ENCODE data around the gene CHRND. TPM values are rescaled to one million over a fixed set of nuclear protein-coding genes. Genes with fewer than 3 reads are reported as not detected.
A peak's percentile ranks its signal among the peaks of the same experiment; 100 is the strongest.
"Not testable (repeated sequence)": the region's sequence is repeated elsewhere in the genome, so short reads cannot be mapped to it uniquely, and the experiment has no call there.

The CHRND gene
- total RNA-seq, 1 experiment from 2014 or later = not detected

DNA sequence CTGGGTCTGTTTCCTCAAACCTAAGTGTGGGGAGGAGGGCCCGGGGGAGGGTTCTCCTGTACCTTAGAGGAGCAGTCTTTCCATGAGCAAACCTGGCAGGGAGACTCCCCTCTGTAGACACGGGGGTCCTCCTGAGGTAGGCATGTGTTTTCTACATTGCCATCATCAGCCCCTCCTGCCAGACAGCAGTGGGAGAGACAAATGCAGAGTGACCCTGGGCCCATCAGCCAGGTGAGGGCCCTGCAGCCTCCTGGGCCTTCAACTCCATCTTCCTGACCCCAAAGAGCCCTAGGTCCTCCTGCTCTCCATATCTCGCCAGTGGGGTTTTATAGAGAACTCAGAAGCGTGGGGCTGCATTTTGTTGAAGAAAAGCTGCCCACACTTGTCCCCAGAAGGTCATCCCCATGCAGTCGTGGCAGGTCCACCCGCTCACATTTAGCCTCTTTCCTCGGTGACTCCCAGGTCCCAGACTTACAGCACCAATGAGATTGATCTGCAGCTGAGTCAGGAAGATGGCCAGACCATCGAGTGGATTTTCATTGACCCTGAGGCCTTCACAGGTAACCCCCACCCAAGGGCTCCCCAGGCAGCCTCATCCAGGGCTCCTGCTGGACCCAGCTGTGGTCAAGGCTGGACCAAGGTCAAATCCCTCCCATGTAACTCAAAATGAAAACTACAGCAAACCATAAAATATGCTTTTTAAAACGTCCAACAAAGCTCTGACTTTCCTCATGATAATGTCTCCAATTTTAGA is 16.2 kb downstream of the CHRND start:
- DNase-seq (ENCODE audit: low spot score) = no peak

DNA sequence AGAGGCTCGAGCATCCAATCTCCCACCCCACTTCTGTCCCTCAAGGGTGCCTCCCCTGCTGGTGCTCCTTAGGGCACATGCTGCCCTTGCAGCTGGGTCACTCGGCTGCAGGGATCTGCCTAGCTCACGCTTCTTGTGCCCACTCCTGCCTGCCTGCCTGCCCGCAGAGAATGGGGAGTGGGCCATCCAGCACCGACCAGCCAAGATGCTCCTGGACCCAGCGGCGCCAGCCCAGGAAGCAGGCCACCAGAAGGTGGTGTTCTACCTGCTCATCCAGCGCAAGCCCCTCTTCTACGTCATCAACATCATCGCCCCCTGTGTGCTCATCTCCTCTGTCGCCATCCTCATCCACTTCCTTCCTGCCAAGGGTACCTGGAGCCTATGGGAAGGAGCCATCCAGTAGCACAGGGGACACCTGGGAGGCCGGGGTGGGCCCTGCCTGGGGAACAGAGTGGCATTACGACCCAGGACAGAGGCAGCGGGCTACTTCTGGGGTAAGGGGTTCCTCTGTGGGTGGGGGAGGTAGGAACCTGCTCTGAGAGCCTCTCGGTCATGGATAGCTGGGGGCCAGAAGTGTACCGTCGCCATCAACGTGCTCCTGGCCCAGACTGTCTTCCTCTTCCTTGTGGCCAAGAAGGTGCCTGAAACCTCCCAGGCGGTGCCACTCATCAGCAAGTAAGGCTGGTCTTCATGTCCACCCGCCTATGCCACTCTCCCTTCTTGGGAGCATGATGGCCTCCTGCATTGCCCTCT is 16.9 kb downstream of the CHRND start:
- DNase-seq (ENCODE audit: low spot score) = no peak

DNA sequence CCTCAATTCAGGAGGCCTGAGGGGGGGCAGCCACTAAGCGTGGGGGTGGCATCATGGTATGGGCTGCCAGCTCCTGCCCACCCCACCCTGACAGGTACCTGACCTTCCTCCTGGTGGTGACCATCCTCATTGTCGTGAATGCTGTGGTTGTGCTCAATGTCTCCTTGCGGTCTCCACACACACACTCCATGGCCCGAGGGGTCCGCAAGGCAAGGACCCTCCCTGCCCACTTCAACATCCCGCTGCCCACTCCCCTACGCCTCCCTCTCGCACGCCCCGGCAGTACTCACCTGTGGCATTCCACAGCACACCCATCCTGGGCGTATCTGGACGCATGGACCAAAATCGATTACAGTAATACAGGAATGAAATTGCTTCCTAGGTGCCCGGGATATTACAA is 17.5 kb downstream of the CHRND start:
- DNase-seq (ENCODE audit: low spot score) = no peak

DNA sequence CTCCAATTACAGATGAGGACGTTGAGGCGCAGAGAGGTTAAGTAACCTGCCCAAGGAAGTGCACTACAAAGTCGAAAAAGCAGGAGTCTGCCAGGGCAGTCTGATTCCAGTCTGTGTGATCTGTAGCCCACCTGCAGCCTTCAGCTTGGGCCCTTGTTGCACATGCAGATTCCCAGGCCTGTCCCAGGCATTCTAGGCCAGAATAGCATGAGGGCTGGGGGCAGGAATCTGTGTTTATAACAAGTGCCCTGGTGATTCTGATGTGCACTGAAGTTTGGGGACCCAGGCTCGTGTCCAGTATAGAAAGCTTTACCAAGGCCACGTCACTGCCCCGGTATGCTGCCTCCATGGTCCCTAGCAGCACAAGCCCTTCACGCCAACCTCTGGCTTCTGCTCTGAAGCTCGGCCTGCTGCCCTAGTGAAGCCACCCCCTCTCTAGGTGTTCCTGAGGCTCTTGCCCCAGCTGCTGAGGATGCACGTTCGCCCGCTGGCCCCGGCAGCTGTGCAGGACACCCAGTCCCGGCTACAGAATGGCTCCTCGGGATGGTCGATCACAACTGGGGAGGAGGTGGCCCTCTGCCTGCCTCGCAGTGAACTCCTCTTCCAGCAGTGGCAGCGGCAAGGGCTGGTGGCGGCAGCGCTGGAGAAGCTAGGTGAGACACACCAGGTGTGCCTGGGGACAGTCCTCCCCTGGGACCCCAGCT is 18.1 kb downstream of the CHRND start:
- DNase-seq (ENCODE audit: low spot score) = no peak

DNA sequence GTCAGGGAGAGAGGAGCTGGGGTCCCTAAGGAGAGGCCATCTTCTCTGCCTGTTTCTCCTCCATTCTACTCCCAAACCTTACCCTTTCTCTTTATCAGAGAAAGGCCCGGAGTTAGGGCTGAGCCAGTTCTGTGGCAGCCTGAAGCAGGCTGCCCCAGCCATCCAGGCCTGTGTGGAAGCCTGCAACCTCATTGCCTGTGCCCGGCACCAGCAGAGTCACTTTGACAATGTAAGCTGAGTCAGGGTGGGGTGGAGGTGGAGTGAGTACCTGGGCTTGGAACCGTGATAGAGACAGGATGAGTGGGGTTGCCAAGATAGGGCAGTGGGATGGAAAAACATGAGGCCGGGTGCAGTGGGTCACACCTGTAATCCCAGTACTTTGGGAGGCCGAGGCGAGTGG is 18.7 kb downstream of the CHRND start:
- no peak for DNase-seq (ENCODE audit: low spot score)

DNA sequence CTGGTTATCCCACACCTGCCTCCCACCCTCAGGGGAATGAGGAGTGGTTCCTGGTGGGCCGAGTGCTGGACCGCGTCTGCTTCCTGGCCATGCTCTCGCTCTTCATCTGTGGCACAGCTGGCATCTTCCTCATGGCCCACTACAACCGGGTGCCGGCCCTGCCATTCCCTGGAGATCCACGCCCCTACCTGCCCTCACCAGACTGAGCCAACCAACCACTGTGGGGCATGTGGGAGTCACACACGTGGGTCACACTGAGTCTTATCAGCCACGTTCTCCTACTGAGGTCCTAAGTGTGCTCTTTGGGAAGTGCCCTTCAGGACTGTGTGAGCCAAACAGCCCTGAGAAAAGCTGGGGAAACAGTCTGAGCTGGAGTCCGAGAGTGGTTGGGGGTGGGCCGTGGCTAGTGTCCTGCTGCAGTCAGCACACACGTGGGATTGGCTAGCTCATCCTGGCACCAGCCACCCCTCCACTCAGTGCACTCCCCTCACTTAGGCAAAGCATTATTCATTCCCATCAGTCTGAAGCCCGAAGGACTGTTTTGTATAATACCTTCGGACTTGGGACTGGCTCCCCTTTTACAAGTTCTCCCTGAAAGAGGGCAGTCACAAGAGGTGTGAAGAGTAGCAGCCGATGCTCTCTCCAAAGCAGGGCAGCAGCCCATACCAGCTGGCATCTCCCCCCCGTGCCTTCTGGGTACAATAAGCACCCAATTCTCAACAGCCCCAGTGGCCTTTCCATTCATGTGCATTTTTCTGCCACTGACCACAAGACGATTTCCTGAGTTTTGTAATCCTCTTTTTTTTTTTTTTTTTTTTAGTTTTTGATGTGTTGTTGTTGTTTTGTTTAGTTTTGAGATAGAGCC is 19.8 kb downstream of the CHRND start:
- DNase-seq (ENCODE audit: low spot score) = no peak

DNA sequence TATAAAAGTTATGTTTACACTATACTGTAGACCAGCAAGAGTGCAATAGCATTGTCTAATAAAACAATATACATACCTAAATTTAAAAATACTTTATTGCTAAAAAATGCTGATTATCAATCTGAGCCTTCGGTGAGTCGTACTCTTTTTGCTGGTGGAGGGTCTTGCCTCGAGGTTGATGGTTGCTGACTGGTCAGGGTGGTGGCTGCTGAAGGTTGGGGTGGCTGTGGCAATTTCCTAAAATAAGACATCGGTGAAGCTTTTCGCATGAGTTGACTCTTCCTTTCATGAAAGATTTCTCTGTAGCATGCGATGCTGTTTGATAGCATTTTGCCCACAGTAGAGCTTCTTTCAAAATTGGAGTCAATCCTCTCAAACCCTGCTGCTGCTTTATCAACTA is 22.0 kb downstream of the CHRND start:
- no peak for DNase-seq (ENCODE audit: low spot score)

DNA sequence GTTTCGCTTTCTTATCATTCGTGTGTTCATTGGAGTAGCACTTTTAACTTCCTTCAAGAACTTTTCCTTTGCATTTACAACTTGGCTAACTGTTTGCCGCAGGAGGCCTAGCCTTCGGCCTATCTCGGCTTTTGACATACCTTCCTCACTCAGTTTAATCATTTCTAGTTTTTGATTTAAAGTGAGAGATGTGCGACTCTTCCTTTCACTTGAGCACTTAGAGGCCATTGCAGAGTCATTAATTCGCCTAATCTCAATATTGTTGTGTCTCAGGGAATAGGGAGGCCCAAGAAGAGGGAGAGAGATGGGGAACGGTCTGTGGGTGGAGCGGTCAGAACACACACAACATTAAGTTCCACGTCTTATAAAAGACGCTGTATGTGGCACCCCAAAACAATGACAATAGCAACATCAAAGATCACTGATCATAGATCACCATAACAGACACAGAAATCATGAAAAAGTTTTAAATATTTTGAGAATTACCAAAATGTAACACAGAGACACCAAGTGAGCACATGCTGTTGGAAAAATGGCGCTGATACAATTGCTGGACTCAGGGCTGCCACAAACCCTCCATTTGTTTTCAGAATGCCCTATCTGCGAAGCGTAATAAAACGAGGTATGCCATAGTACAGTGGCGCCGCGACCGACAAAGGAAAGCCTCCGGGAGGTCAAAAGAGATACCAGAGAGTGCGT is 23.8 kb downstream of the CHRND start:
- DNase-seq (ENCODE audit: low spot score) = no peak

DNA sequence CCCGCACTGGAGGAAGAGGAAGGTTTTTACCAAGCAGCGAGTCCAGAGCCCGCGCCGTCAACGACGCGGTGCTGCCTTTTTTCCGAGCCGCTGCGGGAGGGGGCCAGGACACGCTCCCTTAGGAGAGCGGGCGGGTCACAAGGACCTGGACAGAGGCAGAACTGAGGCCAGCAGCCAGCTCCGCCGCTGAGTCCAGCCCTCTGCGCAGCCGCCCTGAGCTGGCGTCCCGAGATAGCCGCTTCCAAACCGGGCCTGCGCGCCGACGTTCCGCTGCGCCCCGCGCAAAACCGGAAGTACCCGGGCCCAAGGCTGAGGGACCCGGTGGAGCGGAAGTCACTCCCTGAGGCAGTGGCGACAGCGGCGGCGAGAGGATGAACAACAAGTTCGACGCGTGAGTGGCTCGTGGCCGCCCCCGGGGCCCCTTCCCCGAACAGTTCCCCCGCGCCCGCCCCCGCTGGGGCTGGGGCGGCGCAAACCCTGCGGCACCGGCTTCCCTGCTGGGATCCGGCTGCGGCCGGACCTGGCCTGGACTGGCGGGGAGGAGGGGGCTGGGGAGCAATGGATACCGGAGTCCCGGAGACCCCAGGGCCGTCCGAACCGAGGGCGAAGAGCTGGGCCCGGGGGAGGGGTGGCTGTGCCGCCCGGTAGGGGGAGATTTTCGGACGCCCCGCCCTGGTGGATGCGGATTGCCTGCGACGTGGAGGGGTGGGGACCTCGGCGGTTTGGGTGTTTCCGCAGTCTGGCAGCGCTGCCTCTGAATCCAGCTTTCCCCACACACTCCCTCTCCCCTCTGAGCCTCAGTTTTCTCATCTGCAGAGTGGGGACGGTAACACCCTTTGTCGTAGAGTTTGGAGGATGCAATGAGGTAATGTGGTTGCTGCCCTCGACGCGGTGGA is 24.6 kb downstream of the CHRND start, which contains the start of the genes EIF4E2 and TIGD1:
Gene EIF4E2, plus strand, starts transcription at position 336 of the 896 bp plus-strand sequence. Its CDS starts 36 bp downstream, at position 372.
Gene TIGD1, minus strand, starts transcription at position 204 of the 896 bp plus-strand sequence. CDS start 675 bp downstream, outside the sequence.
- peak; percentile 88 for DNase-seq (ENCODE audit: low spot score)

DNA sequence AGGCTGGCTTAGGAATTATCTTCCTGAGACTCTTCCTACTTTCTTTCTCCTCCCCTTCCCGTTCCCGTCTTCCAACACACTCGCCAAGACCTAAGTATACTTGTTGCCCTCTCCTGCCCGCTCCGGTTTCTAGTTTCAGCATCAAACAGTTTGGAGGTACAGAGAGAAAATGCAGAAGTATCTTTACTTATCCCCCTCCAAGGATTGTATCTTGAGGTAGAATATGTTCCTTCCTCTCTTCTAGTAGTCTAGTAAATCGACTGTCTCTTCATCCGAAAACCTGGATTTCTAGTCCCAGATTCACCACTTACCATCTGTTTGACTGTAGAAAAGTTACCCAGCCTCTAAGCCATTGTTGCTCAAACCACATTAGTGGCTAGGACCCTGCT is 25.3 kb downstream of the CHRND start:
- DNase-seq (ENCODE audit: low spot score) = no peak

DNA sequence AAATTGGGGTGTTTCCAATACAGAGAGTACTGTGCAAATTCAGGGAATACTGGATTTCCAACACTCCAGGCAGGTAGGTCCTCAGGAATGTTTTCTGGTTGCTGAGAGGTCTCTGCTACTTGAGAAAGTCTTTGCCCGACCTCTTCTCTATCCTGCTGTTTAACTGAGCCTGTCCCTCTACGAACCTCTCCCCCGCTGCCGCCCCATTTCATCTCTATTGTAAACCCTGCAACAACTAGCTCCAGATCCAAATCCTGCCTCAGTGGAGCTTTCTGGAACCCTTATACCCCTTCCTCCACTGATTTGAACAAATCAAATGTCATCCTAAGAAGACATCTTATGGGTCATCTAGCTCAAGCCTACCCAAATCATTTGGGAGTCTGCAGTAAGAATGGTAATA is 25.8 kb downstream of the CHRND start:
- DNase-seq (ENCODE audit: low spot score) = no peak

DNA sequence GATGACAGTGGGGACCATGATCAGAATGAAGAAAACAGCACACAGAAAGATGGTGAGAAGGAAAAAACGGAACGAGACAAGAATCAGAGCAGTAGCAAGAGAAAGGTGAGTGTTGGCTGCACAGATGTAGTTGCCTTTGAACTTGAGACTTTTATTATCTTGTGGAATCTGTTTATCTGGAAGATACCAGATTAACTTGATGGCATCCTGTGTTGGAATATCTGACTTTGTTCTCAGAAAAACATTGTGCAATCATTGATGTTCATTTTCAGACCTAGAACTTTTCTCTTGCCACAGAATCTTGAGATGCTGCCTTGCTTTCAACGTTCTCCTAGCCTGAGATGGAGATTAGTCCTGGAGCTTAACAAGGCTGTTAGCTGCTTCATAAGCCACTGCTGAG is 30.5 kb downstream of the CHRND start:
- DNase-seq (ENCODE audit: low spot score) = no peak

DNA sequence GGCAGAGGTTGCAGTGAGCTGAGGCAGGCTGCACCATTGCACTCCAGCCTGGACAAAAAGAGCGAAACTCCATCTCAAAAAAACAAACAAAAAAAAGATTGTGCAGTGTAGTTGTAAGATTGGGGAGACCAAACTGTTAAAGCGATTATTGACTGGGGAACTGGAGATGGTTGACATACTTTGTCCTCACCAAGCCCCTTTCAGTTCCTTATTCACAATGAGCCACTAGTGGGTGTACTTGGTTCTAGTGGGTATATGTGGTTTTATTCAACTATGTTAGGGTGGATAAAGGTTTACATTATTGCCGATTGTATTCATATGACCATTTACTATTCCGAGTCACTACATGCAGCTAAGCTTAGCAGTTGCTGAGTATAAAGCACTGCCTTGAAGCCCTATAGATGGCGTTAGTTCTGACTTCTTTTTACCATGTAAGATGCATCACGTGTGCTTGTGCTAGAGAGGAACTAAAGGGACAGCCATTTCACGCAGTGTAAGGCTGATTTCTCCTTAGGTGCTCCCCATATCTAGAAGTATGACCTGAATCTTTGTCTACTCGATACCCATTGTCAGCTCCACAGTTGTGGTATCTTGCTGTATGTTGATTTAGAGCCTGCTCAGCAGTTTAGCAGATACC is 36.7 kb downstream of the CHRND start:
- DNase-seq (ENCODE audit: low spot score) = no peak

DNA sequence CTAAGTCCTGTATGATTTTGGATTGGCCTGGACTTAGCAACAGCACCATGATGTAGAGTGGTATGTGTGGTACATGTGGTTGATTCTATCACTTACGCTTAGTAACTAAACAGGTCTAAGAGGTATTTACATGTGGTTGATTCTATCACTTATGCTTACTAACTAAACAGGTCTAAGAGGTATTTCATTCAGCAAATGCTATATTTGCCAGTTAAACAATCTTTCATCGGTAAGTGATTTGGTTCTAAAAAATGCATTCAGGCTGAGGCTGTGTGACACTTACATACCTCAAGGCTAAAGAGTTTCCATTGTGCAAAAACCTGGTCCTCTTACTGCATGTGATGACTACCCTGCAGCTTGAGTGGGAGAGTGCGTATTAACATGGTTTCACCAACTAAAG is 37.6 kb downstream of the CHRND start:
- DNase-seq (ENCODE audit: low spot score) = no peak

DNA sequence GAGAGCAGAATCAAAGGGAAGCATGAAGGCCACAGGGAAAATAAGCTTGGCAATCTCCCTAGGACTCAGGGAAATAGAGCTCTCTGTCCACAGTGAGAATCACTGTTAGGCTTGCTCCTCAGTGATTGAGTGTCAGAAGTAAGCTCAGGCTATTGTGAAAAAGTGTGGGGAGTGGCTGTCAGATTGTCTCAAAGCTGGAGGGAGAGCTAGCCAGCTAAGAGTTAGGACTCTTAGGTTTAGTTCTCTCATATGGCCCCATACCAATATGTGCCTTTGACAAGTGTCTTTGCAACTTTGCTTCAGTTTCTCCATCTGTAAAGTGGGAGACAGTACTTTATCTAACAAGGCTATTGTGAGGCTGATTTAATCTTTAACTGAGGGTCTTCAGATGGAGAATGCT is 41.8 kb downstream of the CHRND start:
- DNase-seq (ENCODE audit: low spot score) = no peak

DNA sequence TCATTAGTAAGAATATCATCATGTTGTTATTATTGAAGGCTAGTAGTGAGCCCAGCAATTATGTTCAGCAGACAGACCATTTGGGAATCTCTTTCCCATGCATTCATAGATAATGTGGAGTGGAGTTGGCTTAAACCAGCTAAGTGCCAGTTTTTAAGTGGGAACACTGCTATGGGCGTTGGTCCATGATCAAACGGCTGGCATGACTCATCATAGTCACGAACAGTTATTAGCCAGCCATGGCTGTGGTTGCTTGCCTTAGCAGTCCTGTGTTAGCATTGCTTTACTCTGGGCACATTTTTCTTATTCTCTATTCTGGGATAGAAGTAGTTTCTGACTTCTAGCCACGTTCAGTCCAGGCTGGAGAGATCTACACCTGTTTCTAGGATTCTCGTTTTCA is 42.2 kb downstream of the CHRND start:
- peak; percentile 89 for DNase-seq (ENCODE audit: low spot score)

DNA sequence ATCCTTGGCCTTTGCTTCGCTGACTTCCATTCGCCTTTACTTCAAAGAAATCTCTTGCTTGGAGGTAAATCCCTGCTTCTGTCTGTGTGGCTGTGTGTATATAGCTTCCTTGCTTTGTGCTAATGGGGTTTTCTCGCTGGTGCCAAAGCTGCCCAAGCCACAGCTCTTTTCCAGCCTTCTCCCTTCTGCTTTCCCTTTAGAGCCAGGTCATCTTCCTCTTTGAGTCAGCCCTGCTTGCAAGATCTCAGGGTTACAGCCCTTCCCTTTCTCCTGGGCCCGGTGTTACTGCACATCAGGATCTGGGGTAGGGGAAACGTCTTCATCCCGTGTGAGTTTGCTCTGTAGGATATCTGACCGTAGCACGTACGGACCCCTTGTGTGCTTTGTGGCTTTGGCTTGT is 43.6 kb downstream of the CHRND start:
- no peak for DNase-seq (ENCODE audit: low spot score)

DNA sequence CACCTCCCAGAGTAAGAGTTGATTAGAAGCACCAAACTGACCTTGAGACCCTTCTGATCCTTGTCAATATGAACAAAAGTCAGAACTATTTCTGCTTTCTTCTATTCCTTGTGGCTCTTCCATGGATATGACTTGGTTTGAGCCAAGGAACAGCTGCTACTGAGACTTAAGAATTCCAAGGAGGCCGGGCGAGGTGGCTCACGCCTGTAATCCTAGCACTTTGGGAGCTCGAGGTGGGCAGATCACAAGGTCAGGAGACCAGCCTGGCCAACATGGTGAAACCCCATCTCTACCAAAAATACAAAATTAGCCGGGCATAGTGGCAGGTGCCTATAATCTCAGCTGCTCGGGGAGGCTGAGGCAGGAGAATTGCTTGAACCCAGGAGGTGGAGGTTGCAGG is 44.5 kb downstream of the CHRND start:
- DNase-seq (ENCODE audit: low spot score) = not testable (repeated sequence)

DNA sequence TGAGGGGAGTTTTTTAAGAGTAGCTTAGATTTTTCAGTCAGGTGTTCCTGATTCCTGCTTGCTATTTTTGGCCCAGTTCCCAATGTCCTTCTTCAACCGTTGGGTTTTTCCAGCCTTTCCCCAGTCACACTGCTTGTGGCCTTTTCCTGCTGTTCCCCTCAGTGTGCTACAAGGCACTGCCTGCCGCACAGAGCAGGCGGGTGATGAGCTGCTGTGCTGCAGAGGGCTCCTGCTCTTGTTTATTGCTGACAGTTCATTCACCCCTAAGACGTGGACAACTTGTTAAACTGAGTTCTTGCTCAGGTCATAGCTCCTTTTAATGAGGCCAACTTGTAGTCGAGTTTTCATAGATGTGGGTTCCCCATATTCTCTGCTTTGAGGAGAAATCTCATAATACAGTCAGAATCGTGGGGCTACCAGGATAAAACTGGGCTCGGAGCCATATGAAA is 45.1 kb downstream of the CHRND start:
- peak; percentile 52 for DNase-seq (ENCODE audit: low spot score)
